BE2C (cell line): ENCODE measurements around the gene RPEL1.

Source experiments
- DNase-seq: peaks from one replicate; pipeline ENCODE4 v3.0.0-alpha.2; 2020
- H3K27me3 ChIP-seq: fragments of 250-450 bp; sonication (Bioruptor Pico); 2 replicates; pipeline ENCODE4 v1.5.1; 2020; ENCODE audit warnings: mild to moderate bottlenecking
- H3K36me3 ChIP-seq: fragments of 250-450 bp; sonication (Bioruptor Pico); 2 replicates; pipeline ENCODE4 v1.5.1; 2020; ENCODE audit warnings: mild to moderate bottlenecking
- H3K4me1 ChIP-seq: fragments of 250-450 bp; sonication (Bioruptor Pico); 2 replicates; pipeline ENCODE4 v1.5.1; 2020
- H3K4me3 ChIP-seq: 2 replicates; pipeline ENCODE4 v1.5.1; 2011; ENCODE audit warnings: low read depth, low read length
- H3K9me3 ChIP-seq: fragments of 250-450 bp; sonication (Bioruptor Pico); 2 replicates; pipeline ENCODE4 v1.5.1; 2020
- CTCF ChIP-seq: IDR thresholded peaks from 2 replicates; pipeline ENCODE4 v1.5.1; 2012; ENCODE audit warnings: mild to moderate bottlenecking, low read depth, low read length

RPEL1 gene

GRCh38 chr10:103276896-103277712 is 31.4 kb downstream of the RPEL1 start, which contains the start of gene INA:
TSS of gene INA (plus strand) at chr10:103277138. CDS start at chr10:103277212, 74 bp downstream.
- peak within 1 kb of the TSS; percentile 74 for H3K4me3 ChIP-seq
- H3K4me1 ChIP-seq = peaks cover 9% of the 10 kb centered on the region
- no peaks in the 10 kb centered on the region for H3K27me3 ChIP-seq
- 0 out of 2 replicates have a peak, but pooled peaks have one; percentile 3 for TF ChIP-seq CTCF
- H3K9me3 ChIP-seq = no peaks in the 10 kb centered on the region
- peaks cover 10% of the 10 kb centered on the region for H3K36me3 ChIP-seq
- DNase-seq = peak; percentile 87

GRCh38 chr10:103277713-103278536 is 32.2 kb downstream of the RPEL1 start:
- Histone ChIP-seq H3K27me3 (no peaks in the 10 kb centered on the region), H3K4me1 (peaks cover 15% of the 10 kb centered on the region), H3K9me3 (no peaks in the 10 kb centered on the region), H3K36me3 (peaks cover 14% of the 10 kb centered on the region), H3K4me3 (peak overlapping the region; percentile 74)
- DNase-seq = peak; percentile 28
- TF ChIP-seq CTCF = no peak

GRCh38 chr10:103278537-103278823 is 32.8 kb downstream of the RPEL1 start:
- H3K9me3 ChIP-seq = no peaks in the 10 kb centered on the region
- no peaks in the 10 kb centered on the region for H3K27me3 ChIP-seq
- peaks cover 15% of the 10 kb centered on the region for H3K4me1 ChIP-seq
- H3K4me3 ChIP-seq = peak overlapping the region; percentile 74
- no peak for DNase-seq
- peaks cover 14% of the 10 kb centered on the region for H3K36me3 ChIP-seq
- no peak for TF ChIP-seq CTCF

GRCh38 chr10:103278862-103279298 is 33.2 kb downstream of the RPEL1 start:
- Histone ChIP-seq H3K9me3 (no peaks in the 10 kb centered on the region), H3K4me1 (peaks cover 15% of the 10 kb centered on the region), H3K4me3 (peak overlapping the region; percentile 74), H3K36me3 (peaks cover 14% of the 10 kb centered on the region), H3K27me3 (no peaks in the 10 kb centered on the region)
- no peak for TF ChIP-seq CTCF
- peak; percentile 25 for DNase-seq

- Histone ChIP-seq H3K27me3 (no peaks in the 10 kb centered on the region), H3K9me3 (no peaks in the 10 kb centered on the region), H3K4me3 (peak overlapping the region; percentile 74), H3K36me3 (peaks cover 19% of the 10 kb centered on the region), H3K4me1 (peaks cover 15% of the 10 kb centered on the region)
- TF ChIP-seq CTCF = 0 out of 2 replicates have a peak, but pooled peaks have one; percentile 11
- DNase-seq = no peak
Observed at GRCh38 chr10:103280031-103280430, 34.3 kb downstream of the RPEL1 start.
